HG02884 (cell line): Measurements from ENCODE around the gene SMG6.
"Not testable (repeated sequence)": the region's sequence is repeated elsewhere in the genome, so short reads cannot be mapped to it uniquely, and the experiment has no call there.

Source experiments
- ATAC-seq: cut with Tn5 transposase; IDR thresholded peaks from one replicate; pipeline ENCODE4 v1.9.1; 2021; ENCODE audit warnings: mild to moderate bottlenecking, moderate library complexity; ENCODE audit not compliant: unreplicated experiment

SMG6 gene

DNA sequence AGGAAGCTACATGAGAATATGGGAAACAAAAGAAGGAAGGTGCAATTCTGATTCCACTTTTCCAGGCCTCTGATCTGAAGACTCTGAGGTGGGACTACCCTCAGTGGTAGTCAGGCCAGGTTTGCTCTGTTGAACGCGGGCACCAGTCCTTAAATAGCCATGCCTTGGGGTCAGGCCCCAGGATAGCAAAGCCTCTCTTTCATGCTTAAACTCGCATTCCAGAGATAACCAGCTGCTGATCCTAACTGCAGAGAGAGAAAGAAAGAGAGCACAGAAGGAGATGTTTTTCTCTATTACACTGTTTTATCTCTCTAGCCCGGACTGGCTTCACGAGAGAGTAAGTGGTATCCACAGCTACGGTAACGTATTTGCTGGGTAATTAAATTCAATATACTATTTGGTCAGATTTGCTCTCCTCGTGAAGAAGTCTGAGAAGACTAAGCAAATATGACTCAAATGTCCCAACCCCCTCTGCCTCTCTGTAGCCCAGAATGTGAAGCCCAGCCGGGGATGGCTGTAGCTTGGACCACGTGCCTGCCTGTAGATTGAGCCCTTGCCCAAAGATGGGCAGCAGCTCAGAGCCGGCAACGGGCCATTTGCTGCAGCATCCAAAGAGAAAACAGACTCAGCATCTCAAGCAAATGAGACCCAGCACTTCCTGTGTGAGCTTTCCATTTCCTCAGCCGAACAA, 122.2 kb downstream of the SMG6 start:
- ATAC-seq: no peak

DNA sequence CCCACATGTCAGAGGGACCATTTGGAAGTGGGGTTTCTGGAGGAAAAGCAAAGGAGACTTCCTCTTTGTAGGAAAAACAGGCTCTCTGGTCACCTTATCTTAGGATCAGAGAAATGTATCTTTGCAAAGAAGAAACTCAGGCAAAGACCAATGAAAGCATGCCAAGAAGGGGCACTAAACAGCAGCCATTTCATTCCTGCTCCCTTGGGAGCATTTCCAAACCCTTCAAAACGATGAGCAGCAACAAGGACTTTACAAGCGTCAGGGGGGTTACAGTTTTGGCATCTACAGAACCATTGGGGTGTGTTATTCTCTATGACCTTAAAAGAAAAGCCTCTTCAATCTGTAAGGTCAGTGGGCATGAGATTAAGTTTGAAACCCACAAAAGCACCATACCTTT, 122.8 kb downstream of the SMG6 start:
- no peak for ATAC-seq

DNA sequence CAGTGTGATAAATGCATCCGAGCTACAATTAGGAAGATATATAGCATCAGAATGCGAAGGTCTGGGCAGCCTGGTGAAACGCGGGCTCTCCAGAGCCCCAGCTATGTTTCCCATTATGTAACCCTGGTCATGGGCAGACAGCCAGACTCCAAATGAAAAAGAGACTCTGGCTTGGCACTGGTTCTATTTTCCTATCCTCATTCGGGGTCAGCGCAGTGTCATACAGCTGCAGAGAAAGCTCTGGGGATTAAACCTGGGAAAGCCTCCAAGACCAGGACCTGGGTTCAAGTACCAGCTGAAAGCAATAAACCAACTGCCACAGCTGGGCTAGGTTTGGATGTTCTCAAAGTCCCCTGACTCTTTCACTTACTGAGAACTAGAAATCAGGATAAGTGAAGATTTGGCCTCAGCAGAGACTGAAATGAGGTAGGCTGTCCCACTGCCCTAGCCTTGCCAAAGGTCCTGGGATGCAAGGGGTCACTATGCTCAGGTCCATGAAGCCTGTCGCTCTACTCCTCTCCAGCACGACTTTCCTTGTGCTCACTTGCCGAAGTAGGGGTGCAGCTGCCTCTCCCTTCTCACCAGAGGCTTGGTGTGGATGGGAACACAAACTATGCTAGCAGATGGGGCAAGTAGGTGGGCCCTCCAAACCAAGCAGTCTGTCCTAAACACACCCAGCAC, 123.8 kb downstream of the SMG6 start:
- ATAC-seq: no peak

DNA sequence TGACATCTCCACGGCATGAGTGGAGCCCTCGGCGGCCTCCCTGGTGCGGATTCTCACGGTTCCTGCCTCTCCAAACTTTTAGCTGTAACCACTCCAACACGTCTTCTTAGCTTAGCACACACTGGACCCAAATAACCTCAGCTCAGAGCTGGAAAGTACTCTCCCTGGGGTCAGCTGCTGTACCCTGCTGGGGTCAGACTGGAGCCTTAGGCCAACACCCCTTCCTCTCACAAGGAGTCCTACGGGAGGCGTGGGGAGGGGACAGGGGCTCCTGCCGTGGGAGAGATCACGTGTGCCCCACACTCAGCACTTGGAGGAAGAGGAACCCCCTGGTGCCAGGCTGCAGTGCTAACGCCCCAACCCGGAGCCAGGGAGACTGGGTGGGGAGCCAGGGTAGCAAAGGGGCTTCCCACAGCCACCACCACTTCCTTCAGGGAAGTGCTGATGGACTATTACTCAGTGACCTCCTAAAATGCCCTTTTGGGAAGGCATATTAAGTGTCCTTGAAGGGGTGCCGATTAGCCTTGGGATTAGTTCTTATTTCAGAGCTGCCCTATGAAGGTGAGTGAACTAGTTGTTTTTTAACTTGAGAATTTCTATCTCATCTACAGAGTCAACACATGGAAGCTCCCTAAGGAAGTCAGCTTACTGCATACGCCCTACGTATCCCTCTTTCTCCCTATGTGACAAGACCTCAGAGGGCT, 124.6 kb downstream of the SMG6 start:
- ATAC-seq: no peak

DNA sequence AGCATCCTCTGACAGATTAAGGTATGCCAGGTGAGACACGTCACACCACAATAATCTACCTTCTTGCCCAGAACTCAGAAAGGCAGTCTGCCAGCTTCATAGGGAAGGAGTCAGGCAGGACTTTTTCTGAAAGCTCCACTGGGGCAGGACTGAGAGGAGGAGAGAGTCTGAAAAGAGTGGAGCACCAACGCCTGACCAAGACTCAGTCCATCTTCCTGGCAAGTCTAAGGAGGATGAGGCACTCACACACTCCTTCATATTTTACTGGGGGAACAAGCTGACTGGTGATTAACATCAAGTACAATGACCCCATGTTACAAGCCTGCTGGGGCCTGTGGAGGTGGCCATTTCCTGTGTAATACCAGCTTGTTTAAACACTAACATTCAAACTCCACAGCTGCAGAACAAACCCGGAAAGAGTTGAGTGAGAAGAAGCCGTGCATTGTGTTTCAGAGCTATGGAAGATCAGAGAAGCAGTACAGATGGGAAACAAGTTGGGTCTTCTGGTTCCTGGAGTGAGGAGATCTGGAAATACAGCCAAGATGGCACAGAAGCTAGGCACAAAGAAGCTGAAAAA, 126.3 kb downstream of the SMG6 start:
- ATAC-seq: no peak

DNA sequence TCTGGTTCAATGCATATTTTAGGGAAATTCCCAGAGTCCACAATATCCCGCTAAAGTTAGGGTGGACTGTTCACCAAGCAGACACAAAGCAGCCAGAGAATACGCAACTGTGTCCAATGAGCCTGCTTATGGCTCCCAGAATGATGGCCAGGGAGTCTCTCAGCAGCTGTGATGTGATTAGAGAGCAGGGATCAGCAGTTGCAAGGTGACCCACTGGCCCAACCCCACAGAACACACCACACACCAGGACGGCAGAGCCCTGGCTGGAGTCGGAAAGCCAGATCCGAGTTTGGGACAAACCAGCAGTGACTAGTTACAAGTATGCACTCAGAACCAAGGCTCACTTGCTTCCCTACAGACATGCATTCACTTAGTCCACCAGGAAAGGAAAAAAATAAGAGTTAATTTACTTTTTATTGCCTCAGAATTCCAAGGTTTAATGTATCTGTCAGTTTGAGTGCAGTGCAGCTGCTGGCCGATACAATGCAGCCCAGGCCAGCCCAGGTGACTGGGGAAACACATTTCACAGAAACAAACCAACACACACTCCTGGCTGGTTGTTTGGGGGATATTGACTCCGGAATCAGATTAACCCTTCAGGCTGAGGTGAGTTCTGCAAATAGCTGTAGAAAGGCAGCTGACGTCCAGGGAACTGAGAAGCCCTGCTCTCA, 127.0 kb downstream of the SMG6 start:
- no peak for ATAC-seq

DNA sequence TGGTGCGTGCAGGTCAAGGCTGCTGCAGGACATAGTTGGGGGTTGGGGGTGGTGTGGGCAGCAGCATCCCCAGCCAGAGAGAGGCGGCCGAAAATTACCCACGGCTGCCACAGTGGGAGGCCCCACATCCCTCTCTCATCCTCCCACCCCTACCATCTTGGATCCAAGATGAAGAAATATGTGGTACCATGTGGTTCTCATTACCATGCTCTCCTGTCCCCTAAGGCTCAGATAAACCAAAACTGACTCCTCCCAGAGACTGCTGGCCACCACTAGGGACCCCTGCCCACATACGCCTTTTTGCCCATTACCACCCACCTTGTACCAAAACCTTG, 128.3 kb downstream of the SMG6 start:
- no peak for ATAC-seq

DNA sequence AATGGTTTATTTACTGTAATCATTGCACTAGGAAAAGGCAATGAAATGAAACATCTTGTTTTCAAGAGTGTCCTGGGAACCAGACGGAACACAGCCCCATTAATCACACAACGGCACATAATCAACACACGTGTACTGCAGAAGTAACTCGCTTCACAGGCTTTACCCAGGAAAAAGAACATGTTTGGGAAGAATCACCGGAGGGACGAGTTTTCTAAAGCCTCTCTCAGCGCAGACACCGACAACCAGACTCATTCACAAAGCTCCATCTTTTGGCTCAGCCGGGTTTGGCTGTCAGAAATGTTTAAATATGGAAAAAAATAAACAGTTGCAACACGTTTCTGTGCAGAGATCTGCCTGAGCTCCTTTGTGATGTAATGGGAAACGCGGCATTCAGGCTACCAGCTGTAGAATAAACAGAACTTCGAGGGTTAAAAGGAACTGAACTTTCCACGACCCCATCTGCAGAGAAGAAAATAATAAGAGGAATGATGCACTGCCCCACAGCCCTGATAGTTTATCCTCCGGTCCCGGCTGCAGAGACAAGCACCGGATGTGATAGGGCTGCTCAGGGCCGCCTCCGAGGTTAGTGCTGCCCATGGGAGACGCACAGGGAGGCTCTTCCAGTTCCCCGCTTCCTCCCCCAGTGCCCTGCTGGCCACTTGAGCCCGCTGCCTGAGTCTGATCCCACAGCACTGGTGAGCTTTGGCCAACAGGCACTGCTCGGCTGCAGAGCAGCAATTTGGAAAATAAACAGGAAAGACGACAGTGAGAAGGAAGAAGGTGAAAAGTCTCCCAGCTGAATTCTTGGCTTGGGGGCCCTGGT, 128.9 kb downstream of the SMG6 start:
- no peak for ATAC-seq

DNA sequence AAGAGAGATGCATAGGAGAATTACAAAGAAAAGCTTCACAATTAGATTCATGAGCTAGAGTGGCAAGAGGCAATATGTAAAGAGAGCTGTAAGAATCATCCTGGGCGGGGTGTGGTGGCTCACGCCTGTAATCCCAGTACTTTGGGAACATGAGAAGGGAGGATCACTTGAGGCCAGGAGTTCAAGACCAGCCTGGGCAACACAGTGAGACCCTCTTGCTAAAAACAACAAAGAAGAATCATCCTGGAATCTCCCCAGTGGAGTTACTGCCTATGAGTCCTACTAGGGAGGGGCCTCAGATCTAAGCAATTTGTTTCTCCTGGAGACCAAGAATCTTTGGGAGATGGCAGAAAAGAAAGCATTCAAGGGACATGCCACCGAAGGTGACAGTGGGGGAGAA, 129.6 kb downstream of the SMG6 start:
- no peak for ATAC-seq

DNA sequence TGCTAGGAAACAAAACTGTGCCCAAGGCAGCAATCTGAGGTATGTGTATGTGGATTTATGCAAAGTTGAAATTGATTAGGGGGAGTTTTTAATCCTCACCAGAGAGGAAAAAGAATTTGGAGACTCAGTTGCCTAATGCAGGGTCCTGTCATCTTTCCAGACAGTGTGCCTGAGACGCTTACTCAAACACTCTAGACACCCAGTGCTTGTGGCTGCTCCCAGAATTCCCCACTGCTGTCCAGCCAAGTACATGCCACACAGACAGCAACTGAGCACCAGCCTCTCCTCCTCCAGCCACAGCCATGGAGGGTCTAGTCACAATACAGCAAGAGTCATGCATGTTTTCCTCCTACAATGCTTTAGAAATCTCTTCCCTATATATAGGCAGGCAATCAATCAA, 130.6 kb downstream of the SMG6 start:
- no peak for ATAC-seq

DNA sequence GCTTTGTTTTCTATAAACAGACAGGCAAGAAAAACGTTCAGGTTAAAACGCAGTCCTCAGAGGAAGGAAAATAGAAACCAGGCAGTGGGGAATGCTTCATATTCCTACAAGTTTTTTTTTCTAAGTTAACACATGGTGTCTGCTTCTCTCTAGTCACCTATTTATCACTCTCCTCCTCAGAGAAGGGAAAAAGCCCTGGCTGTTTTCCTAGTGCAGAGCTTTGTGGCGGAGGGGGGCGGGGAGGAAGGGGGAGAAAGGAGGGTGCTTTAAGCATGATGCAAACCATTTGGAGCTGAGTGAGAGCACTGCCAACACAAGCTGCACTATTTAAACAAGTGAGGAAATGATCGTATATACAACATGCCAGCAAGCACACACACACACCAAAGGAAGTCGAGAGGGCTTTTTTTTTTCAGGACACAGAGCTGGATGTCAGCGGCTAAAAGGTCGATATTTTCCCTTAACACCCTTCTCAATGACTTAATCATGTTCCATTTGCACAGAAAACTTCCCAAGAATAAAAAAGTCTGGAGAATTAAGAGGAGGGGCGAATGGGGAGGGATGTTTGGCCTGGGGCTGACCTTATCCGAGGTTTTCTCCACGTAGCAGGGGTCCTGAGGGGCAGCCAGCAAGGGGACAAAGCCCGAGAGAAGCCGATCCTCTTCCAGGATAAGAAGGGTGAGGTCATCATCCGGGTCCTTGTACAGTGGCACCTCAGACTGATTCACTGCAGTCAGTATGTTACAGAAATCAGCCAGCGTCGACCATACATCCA, 131.3 kb downstream of the SMG6 start:
- no peak for ATAC-seq

DNA sequence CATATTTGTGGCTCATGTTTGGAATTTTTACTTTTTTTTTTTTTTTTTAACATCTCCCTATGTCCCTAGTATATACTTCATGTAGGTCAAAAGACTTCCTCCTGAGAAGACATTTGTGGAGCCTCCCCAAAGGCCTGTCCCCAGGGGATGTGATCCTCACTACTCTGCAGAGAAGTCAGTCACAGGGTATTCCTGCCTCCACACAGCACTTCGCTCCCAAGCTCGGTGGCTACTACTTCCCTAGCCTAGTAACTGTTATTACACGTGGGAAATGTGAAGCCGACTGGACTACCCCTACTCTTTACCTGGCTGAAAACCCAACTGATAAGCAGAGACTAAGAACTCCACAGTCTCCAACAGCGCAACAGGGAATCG, 131.9 kb downstream of the SMG6 start:
- no peak for ATAC-seq

DNA sequence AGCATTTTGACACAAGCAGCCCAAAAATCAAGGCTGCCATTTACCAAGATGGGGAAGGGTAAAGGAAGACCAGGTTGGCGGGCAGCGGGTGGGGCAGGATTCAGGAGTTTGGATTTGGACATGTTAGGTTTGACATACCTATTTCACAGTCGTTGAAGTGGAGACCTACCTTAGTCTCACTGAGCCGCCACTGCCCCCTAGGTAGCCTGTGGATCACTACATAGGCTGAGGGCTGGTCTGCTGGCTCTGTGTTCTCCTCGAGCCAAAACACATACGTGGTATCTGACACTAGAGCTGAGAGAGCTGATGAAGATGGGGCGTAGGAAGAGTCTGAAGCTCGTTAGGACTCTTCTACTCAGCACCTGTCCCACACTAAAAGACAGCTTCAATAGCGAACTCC, 133.6 kb downstream of the SMG6 start:
- ATAC-seq: no peak

DNA sequence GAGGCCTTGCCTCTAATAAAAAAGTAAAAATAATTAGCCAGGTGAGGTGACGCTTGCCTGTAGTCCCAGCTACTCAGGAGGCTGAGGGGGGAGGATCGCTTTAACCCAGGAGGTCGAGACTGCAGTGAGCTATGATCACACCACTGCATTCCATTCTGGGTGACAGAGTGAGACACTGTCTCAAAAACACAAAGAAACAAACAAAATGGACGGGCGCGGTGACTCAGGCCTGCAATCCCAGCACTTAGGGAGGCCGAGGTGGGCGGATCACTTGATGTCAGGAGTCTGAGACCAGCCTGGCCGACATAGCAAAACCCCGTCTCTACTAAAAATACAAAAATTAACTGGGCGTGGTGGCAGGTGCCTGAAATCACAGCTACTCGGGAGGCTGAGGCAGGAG, 137.9 kb downstream of the SMG6 start:
- not testable (repeated sequence) for ATAC-seq

DNA sequence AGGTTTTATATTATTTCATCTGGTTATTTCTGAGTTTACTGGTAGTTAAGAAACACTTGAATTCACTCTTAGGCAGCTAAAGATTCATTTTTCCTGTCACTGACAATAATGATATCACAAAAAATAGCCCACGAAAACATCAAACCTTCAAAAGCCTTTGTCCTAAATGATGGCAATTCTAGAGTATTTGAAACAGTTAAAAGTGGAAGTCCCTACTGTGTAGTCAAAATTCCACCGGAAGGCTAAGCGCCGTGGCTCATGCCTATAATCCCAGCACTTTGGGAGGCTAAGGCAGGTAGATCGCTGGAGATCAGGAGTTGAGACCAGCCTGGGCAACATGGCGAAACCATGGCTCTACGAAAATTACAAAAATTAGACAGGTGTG, 145.2 kb downstream of the SMG6 start:
- no peak for ATAC-seq

DNA sequence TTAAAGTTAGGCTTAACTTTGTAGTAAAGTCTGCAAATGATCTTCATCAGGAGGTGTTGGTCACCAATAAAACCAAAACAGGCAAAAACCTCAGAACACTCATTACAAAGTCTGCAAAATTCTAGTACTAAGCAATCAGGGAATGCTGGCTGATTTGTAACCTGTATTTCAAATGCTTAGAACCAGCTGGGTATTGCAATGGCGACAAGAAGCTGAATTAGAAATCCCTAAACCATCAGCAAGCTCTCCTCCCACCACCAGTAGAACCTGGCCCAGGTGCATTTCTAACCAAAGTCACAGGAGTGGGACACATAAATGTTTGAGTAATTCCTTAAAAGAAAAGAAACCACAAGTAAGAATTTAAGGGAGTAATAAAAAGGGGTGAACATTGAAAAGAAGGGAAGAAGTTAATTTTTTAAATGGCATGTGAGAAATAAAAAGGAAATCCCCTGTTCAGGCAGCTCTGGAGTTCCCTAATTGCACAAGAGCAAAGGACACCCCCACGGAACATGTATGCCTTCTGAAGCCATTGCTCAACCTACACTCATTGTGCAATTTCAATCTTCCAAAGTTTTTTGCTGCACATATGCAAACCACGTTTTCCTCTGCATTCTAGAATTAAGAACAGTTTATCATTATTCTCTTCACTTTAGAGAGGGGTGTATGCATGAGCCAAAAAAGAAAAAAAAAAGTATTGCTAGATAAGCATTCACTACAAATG, 145.8 kb downstream of the SMG6 start:
- no peak for ATAC-seq

DNA sequence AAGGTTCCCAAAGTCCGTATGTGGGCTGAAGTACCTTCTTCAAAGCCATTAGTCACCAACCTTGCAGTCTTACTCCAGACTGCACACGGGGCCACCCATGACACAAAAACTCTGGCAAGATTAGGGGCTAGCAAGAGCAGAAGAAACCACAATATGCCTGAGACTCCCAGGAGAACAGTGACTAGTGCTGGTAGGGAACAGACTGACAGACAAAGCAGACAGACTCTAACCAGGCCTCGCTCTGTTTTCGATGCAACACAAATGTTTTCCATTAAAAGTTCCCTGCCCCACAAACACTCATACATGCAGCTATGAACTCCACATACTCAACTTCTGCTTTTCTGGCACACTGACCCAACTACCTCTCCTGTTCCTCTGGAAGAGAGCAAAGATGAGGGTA, 146.5 kb downstream of the SMG6 start:
- no peak for ATAC-seq

DNA sequence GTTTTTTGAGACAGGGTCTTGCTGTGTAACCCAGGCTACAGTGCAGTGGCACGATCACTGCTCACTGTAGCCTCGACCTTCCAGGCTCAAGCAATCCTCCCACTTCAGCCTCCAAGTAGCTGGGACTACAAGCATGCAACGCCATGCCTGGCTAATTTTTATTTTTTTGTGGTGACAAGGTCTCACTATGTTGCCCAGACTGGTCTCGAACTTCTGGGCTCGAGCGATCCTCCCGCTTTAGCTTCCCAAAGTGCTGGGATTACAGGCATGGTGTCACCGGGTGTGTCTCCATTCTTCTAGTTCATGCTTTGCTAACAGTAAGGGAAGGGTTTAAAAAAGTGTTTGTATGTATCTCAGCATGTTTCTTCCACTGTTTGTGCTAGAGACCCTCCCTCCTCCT, 146.9 kb downstream of the SMG6 start:
- no peak for ATAC-seq

DNA sequence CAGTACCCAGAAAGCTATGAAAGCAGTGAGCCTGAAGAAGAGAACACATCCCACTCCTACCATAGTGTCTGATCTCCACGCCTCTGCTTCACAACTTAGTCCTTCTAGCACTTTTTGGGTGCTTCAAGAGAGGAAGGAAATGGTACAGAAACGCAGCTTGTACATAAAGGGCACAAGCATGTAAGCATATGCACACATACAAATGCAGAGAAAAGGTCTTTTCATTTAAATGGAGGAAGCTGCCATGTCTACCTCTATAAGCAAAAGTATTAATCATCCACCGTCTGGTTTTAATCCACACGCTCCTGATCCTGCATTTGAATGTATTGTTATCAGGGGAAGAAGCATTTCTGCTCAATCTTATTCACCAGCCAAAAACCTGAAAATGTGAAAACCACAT, 148.0 kb downstream of the SMG6 start:
- no peak for ATAC-seq
